Loucy (cell line): ENCODE measurements around the gene DNAI1.
A peak's percentile ranks its signal among the peaks of the same experiment; 100 is the strongest.

Experiments
- H2AFZ ChIP-seq: fragments of 200-600 bp; sonication (generic); 2 replicates; pipeline ENCODE4 v1.6.0; 2016; ENCODE audit warnings: antibody characterized with exemption, mild to moderate bottlenecking, low read length, moderate library complexity
- H3F3A ChIP-seq: fragments of 200-600 bp; 2 replicates; pipeline ENCODE4 v1.6.0; 2016; ENCODE audit warnings: antibody characterized with exemption, low read depth, mild to moderate bottlenecking
- H3K27me3 ChIP-seq: fragments of 200-600 bp; sonication (generic); 2 replicates; pipeline ENCODE4 v1.6.1; 2014; ENCODE audit warnings: low read length, mild to moderate bottlenecking; ENCODE audit not compliant: insufficient read depth, poor library complexity, severe bottlenecking
- H3K36me3 ChIP-seq: fragments of 200-600 bp; sonication (generic); 2 replicates; pipeline ENCODE4 v1.6.1; 2016; ENCODE audit warnings: low read length; ENCODE audit not compliant: insufficient read depth
- H3K4me1 ChIP-seq: fragments of 200-600 bp; sonication (generic); 2 replicates; pipeline ENCODE4 v1.5.1; 2014; ENCODE audit warnings: low read length, mild to moderate bottlenecking; ENCODE audit not compliant: insufficient read depth, poor library complexity, severe bottlenecking
- H3K4me2 ChIP-seq: fragments of 200-600 bp; sonication (generic); 2 replicates; pipeline ENCODE4 v1.6.0; 2014; ENCODE audit warnings: antibody characterized with exemption, low read length, low read depth, mild to moderate bottlenecking; ENCODE audit not compliant: poor library complexity, severe bottlenecking
- H3K4me3 ChIP-seq: fragments of 200-600 bp; sonication (generic); 2 replicates; pipeline ENCODE4 v1.5.1; 2014; ENCODE audit warnings: low read length, mild to moderate bottlenecking, mixed read lengths; ENCODE audit not compliant: poor library complexity, severe bottlenecking
- H3K79me2 ChIP-seq: fragments of 200-600 bp; sonication (generic); 2 replicates; pipeline ENCODE4 v1.6.1; 2014; ENCODE audit warnings: low read length; ENCODE audit not compliant: insufficient read depth
- H3K9ac ChIP-seq: fragments of 200-600 bp; sonication (generic); 2 replicates; pipeline ENCODE4 v1.6.0; 2014; ENCODE audit warnings: mild to moderate bottlenecking, low read depth, low read length, moderate library complexity; ENCODE audit not compliant: poor library complexity, severe bottlenecking
- H3K9me2 ChIP-seq: fragments of 200-600 bp; sonication (generic); replicated peaks from 2 replicates; pipeline ENCODE4 v1.6.1; 2016; ENCODE audit warnings: low read depth, low read length, mixed read lengths
- H3K9me3 ChIP-seq: fragments of 200-600 bp; sonication (generic); 2 replicates; pipeline ENCODE4 v1.6.1; 2014; ENCODE audit warnings: mild to moderate bottlenecking, antibody characterized with exemption, low read length, low read depth; ENCODE audit not compliant: insufficient read depth
- H4K20me1 ChIP-seq: fragments of 200-600 bp; sonication (generic); 2 replicates; pipeline ENCODE4 v1.6.0; 2014; ENCODE audit warnings: antibody characterized with exemption, low read length, mild to moderate bottlenecking; ENCODE audit not compliant: insufficient read depth, poor library complexity, severe bottlenecking
- CTCF ChIP-seq: fragments of 200-600 bp; sonication (generic); conservative IDR thresholded peaks from 2 replicates; pipeline ENCODE4 v1.5.1; 2014; ENCODE audit warnings: mild to moderate bottlenecking, antibody characterized with exemption, low read length
- EZH2phosphoT487 ChIP-seq: fragments of 200-600 bp; IDR thresholded peaks from 2 replicates; pipeline ENCODE4 v1.6.1; 2018; ENCODE audit warnings: antibody characterized with exemption, mild to moderate bottlenecking, moderate library complexity, borderline replicate concordance

Gene DNAI1

DNA sequence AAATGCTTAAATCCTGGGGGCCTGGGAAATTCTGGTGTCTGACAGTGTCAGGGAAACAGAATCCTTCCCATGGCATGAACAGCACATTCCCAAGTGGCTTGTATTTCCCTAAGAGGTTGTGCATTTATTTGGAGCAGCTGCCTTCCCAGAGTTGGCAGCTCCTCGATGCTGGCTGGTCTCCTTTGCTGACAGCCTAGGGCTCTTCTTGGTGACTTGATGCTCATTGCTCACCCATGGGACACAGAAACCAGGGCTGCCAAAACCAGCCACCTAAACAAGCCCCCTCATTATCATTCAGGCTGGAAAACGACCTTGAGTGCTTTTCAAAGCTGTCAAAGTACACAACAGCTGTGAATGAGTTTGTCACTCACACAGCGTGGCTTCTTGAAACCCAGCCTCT is 39.9 kb downstream of the DNAI1 start:
- H4K20me1 ChIP-seq = no peaks in the 10 kb centered on the region
- H2AFZ ChIP-seq = no peak overlapping the region
- no peaks in the 10 kb centered on the region for H3K9me2 ChIP-seq
- TF ChIP-seq CTCF (no peak), EZH2phosphoT487 (no peak)
- no peaks in the 10 kb centered on the region for H3F3A ChIP-seq
- H3K4me2 ChIP-seq = no peak overlapping the region
- no peak overlapping the region for H3K4me3 ChIP-seq
- no peaks in the 10 kb centered on the region for H3K9me3 ChIP-seq
- no peaks in the 10 kb centered on the region for H3K4me1 ChIP-seq
- no peak overlapping the region for H3K9ac ChIP-seq
- H3K79me2 ChIP-seq = no peaks in the 10 kb centered on the region
- no peaks in the 10 kb centered on the region for H3K27me3 ChIP-seq
- no peaks in the 10 kb centered on the region for H3K36me3 ChIP-seq

GRCh38 chr9:34499076-34499475 is 40.5 kb downstream of the DNAI1 start:
- Histone ChIP-seq H3K4me3 (no peak overlapping the region), H3K36me3 (no peaks in the 10 kb centered on the region), H3K4me2 (no peak overlapping the region), H2AFZ (no peak overlapping the region), H3K9ac (no peak overlapping the region), H3F3A (no peaks in the 10 kb centered on the region), H3K27me3 (no peaks in the 10 kb centered on the region), H3K4me1 (no peaks in the 10 kb centered on the region), H3K9me3 (no peaks in the 10 kb centered on the region), H4K20me1 (no peaks in the 10 kb centered on the region), H3K79me2 (no peaks in the 10 kb centered on the region), H3K9me2 (no peaks in the 10 kb centered on the region)
- no peak for TF ChIP-seq EZH2phosphoT487
- TF ChIP-seq CTCF = no peak

- no peak overlapping the region for H3K4me3 ChIP-seq
- TF ChIP-seq EZH2phosphoT487 = no peak
- TF ChIP-seq CTCF = peak; percentile 98
- H3K4me1 ChIP-seq = no peaks in the 10 kb centered on the region
- H3K4me2 ChIP-seq = no peak overlapping the region
- no peaks in the 10 kb centered on the region for H3K36me3 ChIP-seq
- H4K20me1 ChIP-seq = no peaks in the 10 kb centered on the region
- H3F3A ChIP-seq = no peaks in the 10 kb centered on the region
- H3K9me2 ChIP-seq = no peaks in the 10 kb centered on the region
- no peaks in the 10 kb centered on the region for H3K9me3 ChIP-seq
- H3K27me3 ChIP-seq = no peaks in the 10 kb centered on the region
- H3K9ac ChIP-seq = no peak overlapping the region
- no peak overlapping the region for H2AFZ ChIP-seq
- H3K79me2 ChIP-seq = no peaks in the 10 kb centered on the region
These were observed 42.1 kb downstream of the DNAI1 start for GRCh38 chr9:34500623-34501267.
